Chondrocyte (in vitro differentiated cells): Measurements from ENCODE around the gene CCDC137. TPM values are rescaled to one million over a fixed set of nuclear protein-coding genes. Genes with fewer than 3 reads are reported as not detected.

Experiments
- DNase-seq: peaks from one replicate; pipeline ENCODE4 v3.0.0; 2021; ENCODE audit warnings: mixed read lengths, low spot score
- H3K27ac Mint-ChIP-seq: one replicate; pipeline ENCODE4 v1.8.0; 2021; ENCODE audit warnings: mild to moderate bottlenecking, moderate library complexity, mixed read lengths; ENCODE audit not compliant: unreplicated experiment
- H3K27me3 Mint-ChIP-seq: 2 replicates; pipeline ENCODE4 v1.8.0; 2021; ENCODE audit warnings: low read depth, mixed read lengths
- H3K36me3 Mint-ChIP-seq: 2 replicates; pipeline ENCODE4 v1.8.0; 2021; ENCODE audit warnings: low read depth, mixed read lengths
- H3K4me1 Mint-ChIP-seq: 2 replicates; pipeline ENCODE4 v1.8.0; 2021; ENCODE audit warnings: low read depth, mild to moderate bottlenecking, mixed read lengths
- H3K4me3 Mint-ChIP-seq: one replicate; pipeline ENCODE4 v1.8.0; 2021; ENCODE audit warnings: mild to moderate bottlenecking, moderate library complexity, mixed read lengths; ENCODE audit not compliant: unreplicated experiment
- H3K9me3 Mint-ChIP-seq: 2 replicates; pipeline ENCODE4 v1.8.0; 2021; ENCODE audit warnings: low read depth, mixed read lengths
- CTCF ChIP-seq: fragments of 200-600 bp; sonication (generic); IDR thresholded peaks from 2 replicates; pipeline ENCODE4 v1.5.0; 2021; ENCODE audit warnings: antibody characterized with exemption, mild to moderate bottlenecking, moderate library complexity
- total RNA-seq: library from RNA; stranded (reverse); gene quantifications from 3 replicates; pipeline ENCODE4 v1.2.1, GENCODE V29; 2021

Gene CCDC137
- total RNA-seq, 1 donor from 2014 or later, result 15.4 TPM

GRCh38 chr17:81683584-81684441 is 17.3 kb downstream of the CCDC137 start, which contains the start of the genes ARL16 and HGS:
Gene ARL16, minus strand, starts transcription at chr17:81683797. Its CDS starts 44 bp downstream, at chr17:81683753.
Gene HGS, plus strand, starts transcription at chr17:81684011. Its CDS starts 56 bp downstream, at chr17:81684067.
- peaks cover 10% of the 10 kb centered on the region for H3K36me3 Mint-ChIP-seq
- H3K4me3 Mint-ChIP-seq, result peak within 1 kb of the TSS; percentile 89
- H3K27ac Mint-ChIP-seq, result peak within 1 kb of the TSS; percentile 96
- H3K4me1 Mint-ChIP-seq, result peaks cover 33% of the 10 kb centered on the region
- no peaks in the 10 kb centered on the region for H3K27me3 Mint-ChIP-seq
- peak; percentile 99 for DNase-seq
- no peaks in the 10 kb centered on the region for H3K9me3 Mint-ChIP-seq
- TF ChIP-seq CTCF, result no peak

DNA sequence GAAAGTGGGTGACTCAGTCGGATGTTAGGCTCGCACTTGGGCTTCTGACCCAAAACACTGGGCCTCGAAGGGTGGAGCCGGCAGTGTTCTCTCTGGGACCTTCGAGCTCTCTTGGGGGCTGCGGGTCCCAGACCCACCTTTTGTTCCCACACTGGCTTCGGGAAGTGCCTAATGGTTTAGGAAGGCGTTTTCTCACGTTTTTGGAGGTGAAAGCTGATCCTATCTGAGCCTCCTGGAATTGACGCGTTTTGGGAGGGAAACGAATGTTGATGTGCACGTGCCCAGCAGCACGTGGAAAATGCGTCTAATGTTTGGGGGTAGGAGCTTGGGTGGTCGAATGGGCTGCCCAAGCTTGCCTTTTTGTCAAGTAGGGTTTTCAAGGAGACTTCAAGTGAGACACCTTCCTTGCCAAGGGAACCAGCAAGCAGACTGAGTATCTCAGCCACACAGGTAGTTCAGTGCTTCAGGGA is 17.9 kb downstream of the CCDC137 start:
- no peak for DNase-seq
- Mint-ChIP-seq H3K4me3 (peak overlapping the region; percentile 89), H3K9me3 (no peaks in the 10 kb centered on the region), H3K36me3 (peaks cover 13% of the 10 kb centered on the region), H3K4me1 (peaks cover 33% of the 10 kb centered on the region), H3K27ac (peak overlapping the region; percentile 96), H3K27me3 (no peaks in the 10 kb centered on the region)
- no peak for TF ChIP-seq CTCF

DNA sequence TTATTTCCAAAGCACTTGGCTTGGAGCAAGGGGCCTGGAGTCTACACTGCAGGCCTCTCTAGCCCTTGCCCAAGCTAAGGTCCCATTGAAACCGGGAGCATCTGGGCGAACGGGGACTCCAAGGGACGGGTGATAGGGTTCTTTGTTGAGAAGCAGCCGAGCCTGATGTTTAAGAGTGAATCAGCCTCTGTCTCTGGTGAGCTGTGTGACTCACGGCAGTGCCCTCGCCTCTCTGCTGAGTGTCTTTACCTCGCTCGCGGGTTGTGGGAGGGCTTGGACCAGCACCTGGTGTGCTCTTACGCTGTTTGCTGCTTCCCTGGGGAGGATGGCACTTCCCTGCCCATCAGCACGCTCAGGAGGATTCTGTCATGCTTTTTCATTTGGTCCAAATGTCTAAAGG is 18.6 kb downstream of the CCDC137 start:
- H3K27me3 Mint-ChIP-seq, result no peaks in the 10 kb centered on the region
- peak overlapping the region; percentile 89 for H3K4me3 Mint-ChIP-seq
- H3K36me3 Mint-ChIP-seq, result peaks cover 15% of the 10 kb centered on the region
- H3K9me3 Mint-ChIP-seq, result no peaks in the 10 kb centered on the region
- DNase-seq, result no peak
- peaks cover 33% of the 10 kb centered on the region for H3K4me1 Mint-ChIP-seq
- no peak for TF ChIP-seq CTCF
- peak overlapping the region; percentile 96 for H3K27ac Mint-ChIP-seq

GRCh38 chr17:81686614-81687013 is 20.1 kb downstream of the CCDC137 start:
- Mint-ChIP-seq H3K36me3 (peaks cover 18% of the 10 kb centered on the region), H3K27ac (no peak overlapping the region)

More at GRCh38 chr17:81686614-81687013, 20.1 kb downstream of the CCDC137 start:
- Mint-ChIP-seq H3K27me3 (no peaks in the 10 kb centered on the region), H3K9me3 (no peaks in the 10 kb centered on the region), H3K4me1 (peaks cover 30% of the 10 kb centered on the region), H3K4me3 (no peak overlapping the region)
- no peak for TF ChIP-seq CTCF
- no peak for DNase-seq
